Transverse colon (tissue), 3 donors: Measurements from ENCODE around the gene JMJD1C.

Source experiments
- EP300 ChIP-seq: sonication (generic); formaldehyde crosslinking; IDR thresholded peaks from one replicate; pipeline ENCODE4 v1.6.1; 2017; ENCODE audit warnings: antibody characterized with exemption, low read depth
- TF ChIP-seq, protein P1 (sequence below), 5 experiments: fragments of 200-600 bp in 3 of 5; fragments of 450-650 bp in 2 of 5; sonication (generic) in 3 of 5; IDR thresholded peaks; 1 replicate in 2 of 5; 2 replicates in 3 of 5; pipeline ENCODE4 v1.5.1; 2016 to 2017; ENCODE audit warnings: antibody characterized with exemption in 5 of 5, inconsistent platforms in 3 of 5, mild to moderate bottlenecking in 2 of 5, moderate library complexity in 1 of 5

GRCh38 chr10:63373176-63373575, 92.6 kb downstream of the JMJD1C start:
- TF ChIP-seq, protein P1, sequence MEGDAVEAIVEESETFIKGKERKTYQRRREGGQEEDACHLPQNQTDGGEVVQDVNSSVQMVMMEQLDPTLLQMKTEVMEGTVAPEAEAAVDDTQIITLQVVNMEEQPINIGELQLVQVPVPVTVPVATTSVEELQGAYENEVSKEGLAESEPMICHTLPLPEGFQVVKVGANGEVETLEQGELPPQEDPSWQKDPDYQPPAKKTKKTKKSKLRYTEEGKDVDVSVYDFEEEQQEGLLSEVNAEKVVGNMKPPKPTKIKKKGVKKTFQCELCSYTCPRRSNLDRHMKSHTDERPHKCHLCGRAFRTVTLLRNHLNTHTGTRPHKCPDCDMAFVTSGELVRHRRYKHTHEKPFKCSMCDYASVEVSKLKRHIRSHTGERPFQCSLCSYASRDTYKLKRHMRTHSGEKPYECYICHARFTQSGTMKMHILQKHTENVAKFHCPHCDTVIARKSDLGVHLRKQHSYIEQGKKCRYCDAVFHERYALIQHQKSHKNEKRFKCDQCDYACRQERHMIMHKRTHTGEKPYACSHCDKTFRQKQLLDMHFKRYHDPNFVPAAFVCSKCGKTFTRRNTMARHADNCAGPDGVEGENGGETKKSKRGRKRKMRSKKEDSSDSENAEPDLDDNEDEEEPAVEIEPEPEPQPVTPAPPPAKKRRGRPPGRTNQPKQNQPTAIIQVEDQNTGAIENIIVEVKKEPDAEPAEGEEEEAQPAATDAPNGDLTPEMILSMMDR (IDR thresholded peaks at IDR 0.05), result no peak
- TF ChIP-seq EP300, result no peak
